ENCODE results near the gene ZSCAN5A. TPM values are rescaled to one million over a fixed set of nuclear protein-coding genes. Genes with fewer than 3 reads are reported as not detected.

ZSCAN5A gene

DNA sequence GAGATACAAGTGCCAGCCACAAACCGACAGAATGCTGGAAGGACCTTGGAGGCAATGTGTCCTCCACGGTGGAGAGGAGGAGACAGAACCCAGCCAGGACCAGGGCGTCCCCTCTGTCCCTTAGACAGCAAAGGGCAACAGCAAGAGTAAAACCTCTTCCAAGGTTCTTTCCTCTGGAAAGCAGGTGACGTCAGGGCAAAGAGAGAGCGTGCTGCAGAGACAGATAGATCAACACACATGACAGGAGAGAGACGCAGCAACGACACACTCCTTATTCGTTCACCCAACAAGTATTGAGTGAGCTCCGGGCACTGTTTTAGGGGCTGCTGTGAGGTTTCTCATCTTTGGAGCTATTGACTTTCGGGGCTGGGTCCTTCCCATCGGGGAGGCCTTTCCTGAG lies 140.1 kb downstream of the ZSCAN5A start:
- Histone ChIP-seq H2BK5ac (ENCODE audit: low read depth, low read length, poor library complexity, severe bottlenecking) (no peak overlapping the region), H4K91ac (ENCODE audit: low read length) (no peak overlapping the region), H3K14ac (ENCODE audit: low read length in 2 of 2) (no peak overlapping the region), H2AK5ac (ENCODE audit: low read length, severe bottlenecking) (no peak overlapping the region), H3K4me3 (ENCODE audit: insufficient read depth in 1 of 2, low read depth in 1 of 2, low read length in 2 of 2) (no peak overlapping the region), H2BK15ac (ENCODE audit: low read depth, poor library complexity, severe bottlenecking) (no peak overlapping the region), H2AFZ (ENCODE audit: low read depth, low read length) (no peak overlapping the region), H4K8ac (ENCODE audit: low read length) (no peak overlapping the region), H2BK120ac (ENCODE audit: low read depth, low read length) (no peak overlapping the region), H3K36me3 (ENCODE audit: control insufficient read depth in 1 of 2, insufficient read depth in 2 of 2, low read depth in 1 of 2, low read length in 2 of 2) (no peaks in the 10 kb centered on the region), H3K27ac (ENCODE audit: low read length, poor library complexity, severe bottlenecking) (no peak overlapping the region), H3K9ac (ENCODE audit: low read length) (no peak overlapping the region), H2BK12ac (ENCODE audit: low read length in 2 of 2) (no peak overlapping the region), H3K79me1 (replicated peaks; ENCODE audit: low read length, poor library complexity, severe bottlenecking) (no peaks in the 10 kb centered on the region), H3K9me3 (ENCODE audit: control insufficient read depth, low read length) (no peaks in the 10 kb centered on the region), H3K4me2 (ENCODE audit: low read length, poor library complexity, severe bottlenecking) (no peak overlapping the region), H3K4me1 (ENCODE audit: control insufficient read depth, insufficient read depth, low read depth, low read length) (peaks cover 2% of the 10 kb centered on the region), H3K4ac (ENCODE audit: low read depth in 1 of 2, low read length in 2 of 2) (no peak overlapping the region), H3K23ac (ENCODE audit: low read length in 2 of 2) (no peak overlapping the region), H3K18ac (ENCODE audit: low read depth in 1 of 2, low read length in 2 of 2) (no peak overlapping the region), H3K27me3 (ENCODE audit: control insufficient read depth in 1 of 2, insufficient read depth in 1 of 2, low read length in 2 of 2) (peaks cover 0 to 51% of the 10 kb centered on the region in 2 experiments)
- 81% methylated on average over 11 of the region's 11 CpGs for WGBS
- DNase-seq: no peak

DNA sequence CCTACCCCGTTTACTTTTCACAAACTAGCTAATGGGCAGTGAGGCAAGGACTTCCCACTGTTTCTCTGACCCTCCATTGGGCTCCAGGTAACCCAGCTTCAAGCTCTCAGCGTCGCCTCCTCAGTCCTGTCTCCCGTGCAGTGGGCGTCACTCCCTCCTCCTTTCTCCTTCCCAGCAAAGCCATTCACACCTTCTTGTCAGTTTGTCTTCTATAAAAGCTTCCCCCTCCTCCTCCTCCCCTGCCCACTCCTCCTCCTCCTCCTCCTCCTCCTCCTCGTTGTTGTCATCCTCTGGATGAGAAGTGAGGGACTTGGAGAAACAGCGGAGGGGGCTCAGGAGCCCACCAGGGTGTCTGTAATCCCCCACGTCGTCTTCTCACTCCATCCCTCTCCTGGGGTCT lies 140.6 kb downstream of the ZSCAN5A start:
- WGBS: 26% methylated on average over 4 of the region's 9 CpGs
- H3K14ac ChIP-seq (ENCODE audit: low read length in 2 of 2): no peak overlapping the region
- H2BK12ac ChIP-seq (ENCODE audit: low read length in 2 of 2): no peak overlapping the region
- H2AK5ac ChIP-seq (ENCODE audit: low read length, severe bottlenecking): no peak overlapping the region
- no peak overlapping the region for H2BK5ac ChIP-seq (ENCODE audit: low read depth, low read length, poor library complexity, severe bottlenecking)
- peaks cover 0 to 51% of the 10 kb centered on the region in 2 experiments for H3K27me3 ChIP-seq (ENCODE audit: control insufficient read depth in 1 of 2, insufficient read depth in 1 of 2, low read length in 2 of 2)
- no peak overlapping the region for H3K4ac ChIP-seq (ENCODE audit: low read depth in 1 of 2, low read length in 2 of 2)
- H3K27ac ChIP-seq (ENCODE audit: low read length, poor library complexity, severe bottlenecking): no peak overlapping the region
- H3K4me1 ChIP-seq (ENCODE audit: control insufficient read depth, insufficient read depth, low read depth, low read length): peaks cover 2% of the 10 kb centered on the region
- no peak overlapping the region for H2AFZ ChIP-seq (ENCODE audit: low read depth, low read length)
- no peaks in the 10 kb centered on the region for H3K79me1 ChIP-seq (replicated peaks; ENCODE audit: low read length, poor library complexity, severe bottlenecking)
- no peak for DNase-seq
- no peaks in the 10 kb centered on the region for H3K9me3 ChIP-seq (ENCODE audit: control insufficient read depth, low read length)
- H3K9ac ChIP-seq (ENCODE audit: low read length): no peak overlapping the region
- no peak overlapping the region for H2BK15ac ChIP-seq (ENCODE audit: low read depth, poor library complexity, severe bottlenecking)
- no peak overlapping the region for H2BK120ac ChIP-seq (ENCODE audit: low read depth, low read length)
- no peak overlapping the region for H3K4me2 ChIP-seq (ENCODE audit: low read length, poor library complexity, severe bottlenecking)
- no peak overlapping the region for H3K23ac ChIP-seq (ENCODE audit: low read length in 2 of 2)
- H3K36me3 ChIP-seq (ENCODE audit: control insufficient read depth in 1 of 2, insufficient read depth in 2 of 2, low read depth in 1 of 2, low read length in 2 of 2): no peaks in the 10 kb centered on the region
- no peak overlapping the region for H3K4me3 ChIP-seq (ENCODE audit: insufficient read depth in 1 of 2, low read depth in 1 of 2, low read length in 2 of 2)
- H3K18ac ChIP-seq (ENCODE audit: low read depth in 1 of 2, low read length in 2 of 2): no peak overlapping the region
- H4K91ac ChIP-seq (ENCODE audit: low read length): no peak overlapping the region
- no peak overlapping the region for H4K8ac ChIP-seq (ENCODE audit: low read length)

Small RNAs within 50 kb of the gene (small RNA-seq; reads per million reads assigned to genes)
- not detected for gene RF00019 (ENCODE audit: low read depth)

Data from mesenchymal stem cell (in vitro differentiated cells and primary cell).